H1 (cell line): Measurements from ENCODE around the gene BRD8. TPM values are rescaled to one million over a fixed set of nuclear protein-coding genes. Genes with fewer than 3 reads are reported as not detected.

Source experiments
- CTCF ChIA-PET: fragments of 300-600 bp; sonication (Branson Sonifier 250); formaldehyde crosslinking; loops from one replicate; lab custom pipeline; 2021; ENCODE audit not compliant: partially characterized antibody; lab: Charles Lee
- POLR2A ChIA-PET: fragments of 300-600 bp; sonication (Branson Sonifier 250); formaldehyde crosslinking; loops from one replicate; lab custom pipeline; 2021; ENCODE audit warnings: inconsistent platforms; ENCODE audit not compliant: partially characterized antibody; lab: Charles Lee
- DNase-seq, 2 experiments: peaks; one replicate each; pipeline versions ENCODE4 v3.0.0 to v3.0.0-alpha.2; 2010 to 2022; ENCODE audit warnings: low spot score in 2 of 2, low read depth in 1 of 2, mixed read lengths in 1 of 2
- FAIRE-seq: peaks from 2 replicates; lab custom pipeline; 2011; peaks lifted over from hg19 to GRCh38; lab: Jason Lieb, UNC
- H2AFZ ChIP-seq: 2 replicates; pipeline ENCODE4 v1.8.1; 2012; ENCODE audit warnings: low read length, inconsistent platforms
- H2AK5ac ChIP-seq: 2 replicates; pipeline ENCODE4 v1.6.1; 2013; ENCODE audit warnings: low read depth, low read length
- H2BK120ac ChIP-seq: replicated peaks from 2 replicates; pipeline ENCODE3; 2013; ENCODE audit warnings: low read depth, low read length, inconsistent platforms
- H2BK12ac ChIP-seq: 2 replicates; pipeline ENCODE4 v1.6.1; 2013; ENCODE audit warnings: low read depth, low read length
- H2BK15ac ChIP-seq: 2 replicates; pipeline ENCODE4 v1.6.1; 2013; ENCODE audit warnings: low read length
- H2BK20ac ChIP-seq: 2 replicates; pipeline ENCODE4 v1.6.1; 2013; ENCODE audit warnings: low read length
- H2BK5ac ChIP-seq: 2 replicates; pipeline ENCODE4 v1.6.1; 2013; ENCODE audit warnings: low read depth, low read length
- H3K14ac ChIP-seq: 2 replicates; pipeline ENCODE4 v1.6.1; 2013; ENCODE audit warnings: inconsistent platforms; ENCODE audit not compliant: insufficient read length
- H3K18ac ChIP-seq: 2 replicates; pipeline ENCODE4 v1.6.1; 2013; ENCODE audit warnings: low read length; ENCODE audit errors: extremely low read depth
- H3K23ac ChIP-seq: 2 replicates; pipeline ENCODE4 v1.6.1; 2013; ENCODE audit warnings: inconsistent platforms; ENCODE audit not compliant: insufficient read length
- H3K23me2 ChIP-seq: 2 replicates; pipeline ENCODE4 v1.6.1; 2013; ENCODE audit warnings: low read depth, low read length
- H3K27ac ChIP-seq: 2 replicates; pipeline ENCODE4 v1.6.1; 2011; ENCODE audit warnings: low read depth, low read length, inconsistent platforms
- H3K27me3 ChIP-seq, 4 experiments: replicated peaks in 1 of 4; 1 replicate in 1 of 4; 2 replicates in 3 of 4; pipeline versions ENCODE4 v1.6.1 to v1.8.1; 2011 to 2013; ENCODE audit warnings: low read length in 3 of 4, mild to moderate bottlenecking in 3 of 4, inconsistent platforms in 2 of 4, mixed read lengths in 2 of 4, moderate library complexity in 1 of 4; ENCODE audit not compliant: control insufficient read depth in 3 of 4, insufficient read depth in 3 of 4; ENCODE audit errors: extremely low read depth in 1 of 4
- H3K36me3 ChIP-seq, 4 experiments: 2 replicates each; pipeline versions ENCODE4 v1.6.1 to v1.8.1; 2011 to 2013; ENCODE audit warnings: mild to moderate bottlenecking in 4 of 4, low read length in 3 of 4, moderate library complexity in 2 of 4, control low read depth in 1 of 4, inconsistent platforms in 1 of 4; ENCODE audit not compliant: insufficient read depth in 4 of 4, control insufficient read depth in 2 of 4
- H3K4ac ChIP-seq: replicated peaks from 2 replicates; pipeline ENCODE3; 2013; ENCODE audit warnings: low read length, low read depth, mixed read lengths, inconsistent platforms; ENCODE audit not compliant: insufficient read length
- H3K4me1 ChIP-seq, 4 experiments: replicated peaks in 1 of 4; 1 replicate in 1 of 4; 2 replicates in 3 of 4; pipeline versions ENCODE4 v1.6.1 to v1.8.1; 2011 to 2013; ENCODE audit warnings: low read length in 3 of 4, inconsistent platforms in 2 of 4, mixed read lengths in 1 of 4; ENCODE audit not compliant: insufficient read depth in 4 of 4, control insufficient read depth in 3 of 4
- H3K4me2 ChIP-seq, 2 experiments: 2 replicates each; pipeline versions ENCODE4 v1.6.1 to v1.8.1; 2011 to 2013; ENCODE audit warnings: low read depth in 2 of 2, low read length in 2 of 2, control low read depth in 1 of 2, inconsistent platforms in 1 of 2, mild to moderate bottlenecking in 1 of 2; ENCODE audit not compliant: insufficient read depth in 1 of 2
- H3K4me3 ChIP-seq, 4 experiments: fragments of 200-600, 300-600 bp in 1 of 4; sonication (generic), shearing (Covaris generic), sonication (Bioruptor Twin) in 1 of 4; 2 replicates each; pipeline versions ENCODE4 v1.5.1 to v1.8.1; 2011 to 2016; ENCODE audit warnings: low read length in 4 of 4, low read depth in 3 of 4, control low read depth in 2 of 4, inconsistent platforms in 2 of 4, mild to moderate bottlenecking in 2 of 4, mixed read lengths in 1 of 4, moderate library complexity in 1 of 4; ENCODE audit not compliant: insufficient read depth in 2 of 4; ENCODE audit errors: extremely low read depth in 1 of 4
- H3K56ac ChIP-seq: replicated peaks from 2 replicates; pipeline ENCODE3; 2013; ENCODE audit warnings: low read depth, mild to moderate bottlenecking, mixed read lengths, low read length, inconsistent platforms; ENCODE audit not compliant: insufficient read length
- H3K79me1 ChIP-seq: 2 replicates; pipeline ENCODE4 v1.6.1; 2013; ENCODE audit warnings: low read depth, low read length, control low read depth
- H3K79me2 ChIP-seq, 2 experiments: 2 replicates each; pipeline versions ENCODE4 v1.6.1 to v1.8.1; 2012 to 2013; ENCODE audit warnings: low read length in 2 of 2, mild to moderate bottlenecking in 2 of 2, inconsistent platforms in 1 of 2; ENCODE audit not compliant: insufficient read depth in 2 of 2, control insufficient read depth in 1 of 2
- H3K9ac ChIP-seq, 4 experiments: replicated peaks in 1 of 4; 1 replicate in 1 of 4; 2 replicates in 3 of 4; pipeline versions ENCODE4 v1.6.1 to v1.8.1; 2011 to 2013; ENCODE audit warnings: low read depth in 3 of 4, low read length in 3 of 4, control low read depth in 2 of 4, mild to moderate bottlenecking in 2 of 4, moderate library complexity in 2 of 4, inconsistent platforms in 1 of 4; ENCODE audit errors: extremely low read depth in 1 of 4
- H3K9me3 ChIP-seq, 2 experiments: 2 replicates each; pipeline versions ENCODE4 v1.6.1 to v1.8.1; 2012 to 2013; ENCODE audit warnings: mild to moderate bottlenecking in 2 of 2, moderate library complexity in 2 of 2, control low read depth in 1 of 2, inconsistent platforms in 1 of 2, low read depth in 1 of 2, low read length in 1 of 2, mixed read lengths in 1 of 2; ENCODE audit not compliant: insufficient read depth in 2 of 2
- H4K20me1 ChIP-seq, 2 experiments: replicated peaks in 1 of 2; 2 replicates each; pipeline versions ENCODE3 to v1.8.1; 2011 to 2013; ENCODE audit warnings: inconsistent platforms in 2 of 2, low read length in 2 of 2, mild to moderate bottlenecking in 1 of 2; ENCODE audit not compliant: insufficient read depth in 2 of 2, control insufficient read depth in 1 of 2
- H4K5ac ChIP-seq: 2 replicates; pipeline ENCODE4 v1.6.1; 2013; ENCODE audit warnings: low read length, low read depth, mixed read lengths, inconsistent platforms; ENCODE audit not compliant: insufficient read length
- H4K8ac ChIP-seq: 2 replicates; pipeline ENCODE4 v1.8.0; 2013; ENCODE audit warnings: mild to moderate bottlenecking, moderate library complexity, low read length, inconsistent platforms; ENCODE audit not compliant: insufficient read depth; ENCODE audit errors: extremely low read depth
- H4K91ac ChIP-seq: replicated peaks from 2 replicates; pipeline ENCODE3; 2013; ENCODE audit warnings: low read length, mixed read lengths, inconsistent platforms; ENCODE audit not compliant: insufficient read length
- ATF2 ChIP-seq: IDR thresholded peaks from 2 replicates; pipeline ENCODE4 v1.6.1; 2012; ENCODE audit warnings: low read length, inconsistent platforms
- ATF3 ChIP-seq: IDR thresholded peaks from 2 replicates; pipeline ENCODE4 v1.6.1; 2011; ENCODE audit warnings: low read depth, mild to moderate bottlenecking, low read length; ENCODE audit not compliant: insufficient read depth
- BCL11A ChIP-seq, 2 experiments: IDR thresholded peaks; one replicate each; pipeline ENCODE4 v1.6.1; 2011; ENCODE audit warnings: low read depth in 2 of 2, low read length in 2 of 2, mild to moderate bottlenecking in 2 of 2
- CBX5 ChIP-seq: fragments of 300-800, 300-1000 bp; sonication (generic); IDR thresholded peaks from 2 replicates; pipeline ENCODE4 v1.7.1; 2016; ENCODE audit warnings: antibody characterized with exemption, low read length, low read depth
- JUN ChIP-seq: IDR thresholded peaks from 2 replicates; pipeline ENCODE4 v1.6.1; 2011; ENCODE audit warnings: low read depth, mild to moderate bottlenecking, improper control_type of control experiment, low read length
- MAFK ChIP-seq: IDR thresholded peaks from 2 replicates; pipeline ENCODE4 v1.6.1; 2012; ENCODE audit warnings: low read depth, mild to moderate bottlenecking, improper control_type of control experiment, low read length
- PHF8 ChIP-seq: fragments of 200-600 bp; sonication (generic); conservative IDR thresholded peaks from 2 replicates; pipeline ENCODE4 v1.7.1; 2012; ENCODE audit warnings: low read depth, mild to moderate bottlenecking, inconsistent platforms, low read length, moderate library complexity
- POLR2A ChIP-seq, 2 experiments: IDR thresholded peaks; 1 replicate in 1 of 2; 2 replicates in 1 of 2; pipeline ENCODE4 v1.6.1; 2011; ENCODE audit warnings: low read depth in 2 of 2, low read length in 2 of 2, mild to moderate bottlenecking in 2 of 2; ENCODE audit errors: control extremely low read depth in 1 of 2
- POLR2AphosphoS5 ChIP-seq: IDR thresholded peaks from 2 replicates; pipeline ENCODE4 v1.6.1; 2011; ENCODE audit warnings: low read depth, low read length
- SIN3A ChIP-seq, 2 experiments: IDR thresholded peaks in 1 of 2; conservative IDR thresholded peaks in 1 of 2; 2 replicates each; pipeline ENCODE4 v1.6.1; 2011 to 2012; ENCODE audit warnings: low read length in 2 of 2, improper control_type of control experiment in 1 of 2, low read depth in 1 of 2, mild to moderate bottlenecking in 1 of 2
- SUZ12 ChIP-seq: fragments of 200-600 bp; sonication (generic); IDR thresholded peaks from 2 replicates; pipeline ENCODE4 v1.6.1; 2012; ENCODE audit warnings: mild to moderate bottlenecking, inconsistent platforms, low read length, moderate library complexity, mixed read lengths
- YY1 ChIP-seq: IDR thresholded peaks from 2 replicates; pipeline ENCODE4 v1.6.1; 2011; ENCODE audit warnings: low read depth, mild to moderate bottlenecking, low read length
- polyA plus RNA-seq, 7 experiments: library from polyadenylated mRNA; depleted of rRNA in 3 of 7; stranded (reverse) in 5 of 7; unstranded in 2 of 7; fragments of >200 nt in 5 of 7; fragments of 200-250 nt in 2 of 7; gene quantifications; 1 replicate in 5 of 7; 2 replicates in 1 of 7; 4 replicates in 1 of 7; pipeline versions ENCODE4 v1.2.1 to v1.2.3, GENCODE V29; 2011 to 2013; ENCODE audit warnings: missing spikeins in 2 of 7, mixed read lengths in 2 of 7
- total RNA-seq: library from RNA; stranded (reverse); fragmentation: NEBNext Ultra II Directional; extraction: Animal tissue kit (Norgen Biotek cat#: 25700); gene quantifications from 2 replicates; pipeline ENCODE4 v1.2.1, GENCODE V29; 2021

The BRD8 gene
- total and polyA plus RNA-seq, 2 of the 8 experiments (the other 6 are each of a cell fraction or from before 2014, with no cell fraction given): 37.8 to 75.8 TPM

GRCh38 chr5:138163721-138164120, 14.7 kb downstream of the BRD8 start:
- no peak overlapping the region for H4K91ac ChIP-seq
- POLR2A ChIA-PET: interaction anchor here (0.9 to 1.2 kb wide), 2 partner anchors 25 to 38 kb away, joined by 3 read pairs; no protein-coding TSS in a partner anchor
- no peak overlapping the region for H2BK120ac ChIP-seq
- H3K27me3 ChIP-seq: no peaks in the 10 kb centered on the region
- H3K14ac ChIP-seq: no peak overlapping the region
- no peaks in the 10 kb centered on the region; the same call in 1 of the 2 replicates for H3K23me2 ChIP-seq
- no peak for FAIRE-seq
- no peak overlapping the region for H3K4me3 ChIP-seq
- no peak overlapping the region for H3K9ac ChIP-seq
- H3K23ac ChIP-seq: no peak overlapping the region
- H2BK15ac ChIP-seq: no peak overlapping the region
- no peaks in the 10 kb centered on the region for H3K79me1 ChIP-seq
- H4K20me1 ChIP-seq: peaks cover 2 to 12% of the 10 kb centered on the region in 2 experiments
- H4K8ac ChIP-seq: no peak overlapping the region
- no peak overlapping the region for H4K5ac ChIP-seq
- H3K36me3 ChIP-seq: peaks cover 57 to 99% (median 90%) of the 10 kb centered on the region in 4 experiments
- H3K4ac ChIP-seq: no peak overlapping the region
- no peak overlapping the region for H2BK5ac ChIP-seq
- no peak overlapping the region for H3K4me2 ChIP-seq
- no peaks in the 10 kb centered on the region for H3K79me2 ChIP-seq
- H2BK20ac ChIP-seq: no peak overlapping the region
- no peak overlapping the region for H2AFZ ChIP-seq
- DNase-seq: no peak
- H3K9me3 ChIP-seq: no peaks in the 10 kb centered on the region
- CTCF ChIA-PET: interaction anchor here (0.6 to 1.0 kb wide), 3 partner anchors 86 to 211 kb away, joined by 3 read pairs; no protein-coding TSS in a partner anchor
- H3K4me1 ChIP-seq: no peaks in the 10 kb centered on the region
- no peak overlapping the region for H2BK12ac ChIP-seq
- H2AK5ac ChIP-seq: no peak overlapping the region
- TF ChIP-seq JUN: no peak
- TF ChIP-seq CBX5: no peak
- TF ChIP-seq POLR2AphosphoS5: no peak
- no peak for TF ChIP-seq PHF8
- no peak for TF ChIP-seq SUZ12
- TF ChIP-seq BCL11A (IDR thresholded peaks at IDR 0.05; ENCODE audit: low read depth in 2 of 2, low read length in 2 of 2): no peak
- TF ChIP-seq MAFK: no peak
- no peak for TF ChIP-seq ATF2
- no peak for TF ChIP-seq YY1
- TF ChIP-seq POLR2A (IDR thresholded peaks at IDR 0.05; ENCODE audit: control extremely low read depth in 1 of 2, low read depth in 2 of 2, low read length in 2 of 2): no peak
- TF ChIP-seq ATF3: no peak
- TF ChIP-seq SIN3A (conservative IDR thresholded peaks at IDR 0.05 in 1 of 2, IDR thresholded peaks at IDR 0.05 in 1 of 2; ENCODE audit: low read depth in 1 of 2, low read length in 2 of 2): no peak
- no peak overlapping the region for H3K56ac ChIP-seq
- H3K18ac ChIP-seq: no peak overlapping the region
- no peak overlapping the region for H3K27ac ChIP-seq
